Fibroblast of lung (primary cell): Measurements from ENCODE around the gene CXCL9. TPM values are rescaled to one million over a fixed set of nuclear protein-coding genes. Genes with fewer than 3 reads are reported as not detected.

Experiments
- DNase-seq, 2 donors: peaks; one replicate each; pipeline versions ENCODE4 v3.0.0 to v3.0.0-alpha.2; 2010; ENCODE audit warnings: low read depth in 2 of 2
- H2AFZ ChIP-seq: 2 replicates; pipeline ENCODE4 v1.5.1; 2012; ENCODE audit warnings: low read length, control low read depth, inconsistent platforms
- H3K27ac ChIP-seq: 2 replicates; pipeline ENCODE4 v1.5.1; 2011; ENCODE audit warnings: low read length, control low read depth; ENCODE audit not compliant: insufficient read depth
- H3K27me3 ChIP-seq: 2 replicates; pipeline ENCODE4 v1.5.1; 2011; ENCODE audit warnings: mild to moderate bottlenecking, low read length; ENCODE audit not compliant: control insufficient read depth, insufficient read depth
- H3K36me3 ChIP-seq: 2 replicates; pipeline ENCODE4 v1.5.1; 2011; ENCODE audit warnings: low read length; ENCODE audit not compliant: control insufficient read depth, insufficient read depth
- H3K4me1 ChIP-seq: 2 replicates; pipeline ENCODE4 v1.5.1; 2011; ENCODE audit warnings: low read length; ENCODE audit not compliant: control insufficient read depth, insufficient read depth; ENCODE audit errors: extremely low read depth
- H3K4me2 ChIP-seq: 2 replicates; pipeline ENCODE4 v1.5.1; 2011; ENCODE audit warnings: low read length, control low read depth; ENCODE audit not compliant: insufficient read depth; ENCODE audit errors: extremely low read depth
- H3K4me3 ChIP-seq, 4 experiments: fragments of 200-600 bp in 1 of 4; sonication (generic) in 1 of 4; replicated peaks in 1 of 4; 2 replicates each; pipeline ENCODE4 v1.5.1; 2011 to 2016; ENCODE audit warnings: low read length in 4 of 4, low read depth in 3 of 4, mild to moderate bottlenecking in 3 of 4, control low read depth in 2 of 4, inconsistent platforms in 1 of 4, mixed read lengths in 1 of 4; ENCODE audit not compliant: insufficient read depth in 1 of 4; ENCODE audit errors: control extremely low read depth in 1 of 4
- H3K79me2 ChIP-seq: 2 replicates; pipeline ENCODE4 v1.5.1; 2012; ENCODE audit warnings: mild to moderate bottlenecking, low read length, inconsistent platforms; ENCODE audit not compliant: control insufficient read depth, insufficient read depth
- H3K9ac ChIP-seq: 2 replicates; pipeline ENCODE4 v1.5.1; 2011; ENCODE audit warnings: mild to moderate bottlenecking, low read length, control low read depth; ENCODE audit not compliant: insufficient read depth
- H3K9me3 ChIP-seq: 2 replicates; pipeline ENCODE4 v1.5.1; 2012; ENCODE audit warnings: low read depth, low read length; ENCODE audit not compliant: control insufficient read depth, insufficient read depth
- H4K20me1 ChIP-seq: 2 replicates; pipeline ENCODE4 v1.5.1; 2011; ENCODE audit warnings: low read length; ENCODE audit not compliant: control insufficient read depth, insufficient read depth; ENCODE audit errors: extremely low read depth
- CTCF ChIP-seq, 2 donors: IDR thresholded peaks in 1 of 2; conservative IDR thresholded peaks in 1 of 2; 1 replicate in 1 of 2; 2 replicates in 1 of 2; pipeline ENCODE4 v1.5.1; 2011 to 2012; ENCODE audit warnings: low read length in 2 of 2, control low read depth in 1 of 2, inconsistent platforms in 1 of 2, low read depth in 1 of 2, mild to moderate bottlenecking in 1 of 2
- EZH2 ChIP-seq: IDR thresholded peaks from 2 replicates; pipeline ENCODE4 v1.5.1; 2012; ENCODE audit warnings: low read length, control low read depth, mild to moderate bottlenecking; ENCODE audit errors: missing control alignments
- polyA plus RNA-seq, 2 donors: library from polyadenylated mRNA; depleted of rRNA in 1 of 2; stranded (reverse) in 1 of 2; unstranded in 1 of 2; fragments of >200 nt; gene quantifications; 2 replicates each; pipeline ENCODE4 v1.2.1, GENCODE V29; 2011 to 2012; ENCODE audit warnings: missing spikeins in 1 of 2
- total RNA-seq: library from RNA; depleted of rRNA; stranded (reverse); fragments of >200 nt; gene quantifications from 2 replicates; pipeline ENCODE4 v1.2.1, GENCODE V29; 2014

The CXCL9 gene
- total and polyA plus RNA-seq, 2 donors (not counting 1 experiment from before 2014, with no cell fraction given) = not detected

GRCh38 chr4:76012388-76012801 lies 5.1 kb upstream of the CXCL9 start:
- TF ChIP-seq CTCF (conservative IDR thresholded peaks at IDR 0.05 in 1 of 2, IDR thresholded peaks at IDR 0.05 in 1 of 2; ENCODE audit: low read depth in 1 of 2, low read length in 2 of 2) (no peak), EZH2 (no peak)
- H3K9ac ChIP-seq = no peak overlapping the region

GRCh38 chr4:76011700-76012387 lies 4.5 kb upstream of the CXCL9 start:
- Histone ChIP-seq H3K4me3 (peak overlapping the region in 3 of 4 experiments; percentile 2 to 27 (median 9)), H3K79me2 (no peaks in the 10 kb centered on the region), H3K27ac (peak overlapping the region; percentile 74), H3K9ac (no peak overlapping the region), H4K20me1 (no peaks in the 10 kb centered on the region), H3K36me3 (no peaks in the 10 kb centered on the region), H2AFZ (peak overlapping the region; percentile 93), H3K9me3 (no peaks in the 10 kb centered on the region), H3K4me1 (peaks cover 6% of the 10 kb centered on the region), H3K4me2 (peak overlapping the region; percentile 55), H3K27me3 (no peaks in the 10 kb centered on the region)
- TF ChIP-seq EZH2 = no peak
- TF ChIP-seq CTCF (conservative IDR thresholded peaks at IDR 0.05 in 1 of 2, IDR thresholded peaks at IDR 0.05 in 1 of 2; ENCODE audit: low read depth in 1 of 2, low read length in 2 of 2) = no peak
- peak; percentile 63 to 71 for DNase-seq

More at GRCh38 chr4:76012388-76012801, 5.1 kb upstream of the CXCL9 start:
- Histone ChIP-seq H3K9me3 (no peaks in the 10 kb centered on the region), H3K27me3 (no peaks in the 10 kb centered on the region), H3K36me3 (no peaks in the 10 kb centered on the region), H3K79me2 (no peaks in the 10 kb centered on the region), H2AFZ (peak overlapping the region; percentile 93), H3K4me1 (peaks cover 6% of the 10 kb centered on the region), H3K27ac (peak overlapping the region; percentile 74), H3K4me3 (no peak overlapping the region), H3K4me2 (peak overlapping the region; percentile 55), H4K20me1 (no peaks in the 10 kb centered on the region)
- peak; percentile 23 to 27 for DNase-seq

- Histone ChIP-seq H4K20me1 (no peaks in the 10 kb centered on the region), H3K4me2 (peak overlapping the region; percentile 55), H3K79me2 (no peaks in the 10 kb centered on the region), H3K9ac (no peak overlapping the region), H3K27ac (peak overlapping the region; percentile 74), H3K9me3 (no peaks in the 10 kb centered on the region), H3K4me3 (no peak overlapping the region), H3K27me3 (no peaks in the 10 kb centered on the region), H3K4me1 (peaks cover 6% of the 10 kb centered on the region), H3K36me3 (no peaks in the 10 kb centered on the region), H2AFZ (peak overlapping the region; percentile 93)
- TF ChIP-seq CTCF (conservative IDR thresholded peaks at IDR 0.05 in 1 of 2, IDR thresholded peaks at IDR 0.05 in 1 of 2; ENCODE audit: low read depth in 1 of 2, low read length in 2 of 2) (no peak), EZH2 (no peak)
- no peak for DNase-seq
Observed at GRCh38 chr4:76011018-76011670, 3.8 kb upstream of the CXCL9 start.
